Stimulated activated CD4-positive, alpha-beta T cell treated with anti-CD3 and anti-CD28 coated beads, Interleukin-12 subunit alpha, Interleukin-12 subunit beta, amount 100 ng/mL, for 48 hours (primary cell): ENCODE measurements around the gene ROGDI.

Experiments used
- DNase-seq, 3 donors: peaks; one replicate each; pipeline ENCODE4 v3.0.0-alpha.2; 2020; ENCODE audit warnings: low read depth in 2 of 3, low spot score in 1 of 3

ROGDI gene

GRCh38 chr16:4801962-4802658 lies at the start of gene ROGDI:
Gene ROGDI, minus strand, starts transcription at chr16:4802633. Its CDS starts 62 bp downstream, at chr16:4802571.
- DNase-seq: peak; percentile 33 to 60 (median 47)

- no peak for DNase-seq
Observed at GRCh38 chr16:4850211-4850610, 47.8 kb upstream of the ROGDI start.

- peak in 2 of 3 donors; percentile 6 to 20 for DNase-seq
Observed at GRCh38 chr16:4847774-4848587, 45.5 kb upstream of the ROGDI start.

- peak; percentile 99 to 100 (median 99) for DNase-seq
Observed at GRCh38 chr16:4846901-4847773, 44.7 kb upstream of the ROGDI start, which contains the start of the genes GLYR1 and UBN1. Gene GLYR1, minus strand, starts transcription at chr16:4847288. Its CDS starts 23 bp downstream, at chr16:4847265. Gene UBN1, plus strand, starts transcription at chr16:4847481. Its CDS starts 5,437 bp downstream, at chr16:4852918.

- peak in 1 of 3 donors; percentile 3 for DNase-seq
Observed at GRCh38 chr16:4846503-4846900, 44.1 kb upstream of the ROGDI start.

GRCh38 chr16:4840984-4841383 lies 38.6 kb upstream of the ROGDI start:
- no peak for DNase-seq

- DNase-seq: no peak
Observed at GRCh38 chr16:4839942-4840341, 37.5 kb upstream of the ROGDI start.

- DNase-seq: no peak
Observed at GRCh38 chr16:4837733-4838501, 35.5 kb upstream of the ROGDI start.

GRCh38 chr16:4836727-4837126 lies 34.3 kb upstream of the ROGDI start:
- DNase-seq: no peak

- DNase-seq: no peak
Observed at GRCh38 chr16:4833584-4833983, 31.2 kb upstream of the ROGDI start.

- no peak for DNase-seq
Observed at GRCh38 chr16:4832698-4833343, 30.4 kb upstream of the ROGDI start.

GRCh38 chr16:4831616-4832015 lies 29.2 kb upstream of the ROGDI start:
- DNase-seq: no peak

- DNase-seq: no peak
Observed at GRCh38 chr16:4830408-4830807, 28.0 kb upstream of the ROGDI start.

GRCh38 chr16:4828567-4829321 lies 26.3 kb upstream of the ROGDI start:
- no peak for DNase-seq

- no peak for DNase-seq
Observed at GRCh38 chr16:4826980-4827379, 24.5 kb upstream of the ROGDI start.

- DNase-seq: no peak
Observed at GRCh38 chr16:4826526-4826925, 24.1 kb upstream of the ROGDI start.

GRCh38 chr16:4825196-4825595 lies 22.8 kb upstream of the ROGDI start:
- no peak for DNase-seq

- no peak for DNase-seq
Observed at GRCh38 chr16:4820652-4821051, 18.2 kb upstream of the ROGDI start.

- DNase-seq: no peak
Observed at GRCh38 chr16:4814542-4815173, 12.2 kb upstream of the ROGDI start.
